ENCODE results near the gene POLN. TPM values are rescaled to one million over a fixed set of nuclear protein-coding genes. Genes with fewer than 3 reads are reported as not detected.

Gene POLN
- total RNA-seq, 1 donor = 4.9 TPM

GRCh38 chr4:2083826-2084160 is 158.1 kb downstream of the POLN start:
- H3K4me3 ChIP-seq (ENCODE audit: low read depth, low read length) = no peak overlapping the region

GRCh38 chr4:2083116-2083825 is 158.7 kb downstream of the POLN start:
- TF ChIP-seq, protein P1, sequence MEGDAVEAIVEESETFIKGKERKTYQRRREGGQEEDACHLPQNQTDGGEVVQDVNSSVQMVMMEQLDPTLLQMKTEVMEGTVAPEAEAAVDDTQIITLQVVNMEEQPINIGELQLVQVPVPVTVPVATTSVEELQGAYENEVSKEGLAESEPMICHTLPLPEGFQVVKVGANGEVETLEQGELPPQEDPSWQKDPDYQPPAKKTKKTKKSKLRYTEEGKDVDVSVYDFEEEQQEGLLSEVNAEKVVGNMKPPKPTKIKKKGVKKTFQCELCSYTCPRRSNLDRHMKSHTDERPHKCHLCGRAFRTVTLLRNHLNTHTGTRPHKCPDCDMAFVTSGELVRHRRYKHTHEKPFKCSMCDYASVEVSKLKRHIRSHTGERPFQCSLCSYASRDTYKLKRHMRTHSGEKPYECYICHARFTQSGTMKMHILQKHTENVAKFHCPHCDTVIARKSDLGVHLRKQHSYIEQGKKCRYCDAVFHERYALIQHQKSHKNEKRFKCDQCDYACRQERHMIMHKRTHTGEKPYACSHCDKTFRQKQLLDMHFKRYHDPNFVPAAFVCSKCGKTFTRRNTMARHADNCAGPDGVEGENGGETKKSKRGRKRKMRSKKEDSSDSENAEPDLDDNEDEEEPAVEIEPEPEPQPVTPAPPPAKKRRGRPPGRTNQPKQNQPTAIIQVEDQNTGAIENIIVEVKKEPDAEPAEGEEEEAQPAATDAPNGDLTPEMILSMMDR (IDR thresholded peaks at IDR 0.05; ENCODE audit: insufficient read depth, low read length) = no peak
- no peak for DNase-seq (ENCODE audit: low read depth)

More at GRCh38 chr4:2083826-2084160, 158.1 kb downstream of the POLN start:
- TF ChIP-seq, protein P1 (IDR thresholded peaks at IDR 0.05; ENCODE audit: insufficient read depth, low read length) = no peak
- no peak for DNase-seq (ENCODE audit: low read depth)

GRCh38 chr4:2082627-2083026 is 159.3 kb downstream of the POLN start:
- H3K4me3 ChIP-seq (ENCODE audit: low read depth, low read length) = no peak overlapping the region
- no peak for DNase-seq (ENCODE audit: low read depth)
- TF ChIP-seq, protein P1 (IDR thresholded peaks at IDR 0.05; ENCODE audit: insufficient read depth, low read length) = no peak

More at GRCh38 chr4:2083116-2083825, 158.7 kb downstream of the POLN start:
- H3K4me3 ChIP-seq (ENCODE audit: low read depth, low read length) = no peak overlapping the region

- no peak for DNase-seq (ENCODE audit: low read depth)
- no peak overlapping the region for H3K4me3 ChIP-seq (ENCODE audit: low read depth, low read length)
- TF ChIP-seq, protein P1 (IDR thresholded peaks at IDR 0.05; ENCODE audit: insufficient read depth, low read length) = no peak
Observed at GRCh38 chr4:2082118-2082517, 159.8 kb downstream of the POLN start.

GRCh38 chr4:2081540-2081939 is 160.4 kb downstream of the POLN start:
- H3K4me3 ChIP-seq (ENCODE audit: low read depth, low read length) = no peak overlapping the region
- DNase-seq (ENCODE audit: low read depth) = no peak
- TF ChIP-seq, protein P1 (IDR thresholded peaks at IDR 0.05; ENCODE audit: insufficient read depth, low read length) = no peak

DNA sequence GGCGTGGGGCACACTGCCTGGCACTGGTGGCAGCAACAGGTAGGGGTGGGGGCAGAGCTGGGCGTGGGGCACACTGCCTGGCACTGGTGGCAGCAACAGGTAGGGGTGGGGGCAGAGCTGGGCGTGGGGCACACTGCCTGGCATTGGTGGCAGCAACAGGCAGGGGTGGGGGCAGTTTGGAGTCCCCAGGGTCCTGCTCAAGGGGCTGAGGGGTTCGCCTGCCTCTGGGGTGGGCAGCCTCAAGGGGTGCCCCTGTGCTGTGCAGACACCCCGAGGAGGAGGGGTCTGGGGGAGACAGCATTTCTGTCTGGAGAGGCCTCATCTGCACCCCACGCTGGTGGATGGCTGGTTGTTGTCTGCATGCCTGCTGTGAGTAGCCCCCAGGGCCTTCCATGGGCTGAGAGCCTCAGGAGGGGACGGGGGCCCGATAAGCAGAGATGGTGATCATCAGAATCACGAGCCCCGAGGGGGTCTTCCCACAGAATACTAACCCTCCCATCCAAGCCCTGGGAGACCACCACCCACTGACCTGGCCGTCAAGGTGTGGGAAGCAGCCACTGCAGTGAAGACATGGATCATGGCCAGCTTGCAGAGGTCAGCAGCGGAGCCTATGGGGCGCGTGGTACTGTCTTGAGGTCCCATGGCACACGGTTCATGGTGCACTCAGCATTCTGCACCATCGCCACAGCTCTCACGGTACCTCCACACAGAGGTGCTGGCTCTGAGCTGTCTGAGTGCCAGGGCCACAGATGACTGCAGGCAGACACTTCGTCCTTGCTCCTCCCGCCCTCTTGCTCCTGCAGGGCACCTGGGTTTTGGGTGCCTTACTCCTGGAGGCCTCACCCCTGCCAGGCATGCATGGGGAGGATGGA is 161.3 kb downstream of the POLN start:
- no peak overlapping the region for H3K4me3 ChIP-seq (ENCODE audit: low read depth, low read length)
- DNase-seq (ENCODE audit: low read depth) = no peak
- TF ChIP-seq, protein P1 (IDR thresholded peaks at IDR 0.05; ENCODE audit: insufficient read depth, low read length) = no peak
